Measurements from ENCODE around the gene RSPH9.
"Not testable (repeated sequence)": the region's sequence is repeated elsewhere in the genome, so short reads cannot be mapped to it uniquely, and the experiment has no call there.

The RSPH9 gene

GRCh38 chr6:43695967-43696291 is 51.1 kb downstream of the RSPH9 start:
- no peak overlapping the region for H3K4me3 ChIP-seq (ENCODE audit: low read depth, low read length)
- TF ChIP-seq CTCF (IDR thresholded peaks at IDR 0.05; ENCODE audit: borderline replicate concordance, insufficient read depth, low read depth, low read length): no peak

- no peak for TF ChIP-seq CTCF (IDR thresholded peaks at IDR 0.05; ENCODE audit: borderline replicate concordance, insufficient read depth, low read depth, low read length)
- no peak overlapping the region for H3K4me3 ChIP-seq (ENCODE audit: low read depth, low read length)
Observed at GRCh38 chr6:43697421-43697820, 52.6 kb downstream of the RSPH9 start.

DNA sequence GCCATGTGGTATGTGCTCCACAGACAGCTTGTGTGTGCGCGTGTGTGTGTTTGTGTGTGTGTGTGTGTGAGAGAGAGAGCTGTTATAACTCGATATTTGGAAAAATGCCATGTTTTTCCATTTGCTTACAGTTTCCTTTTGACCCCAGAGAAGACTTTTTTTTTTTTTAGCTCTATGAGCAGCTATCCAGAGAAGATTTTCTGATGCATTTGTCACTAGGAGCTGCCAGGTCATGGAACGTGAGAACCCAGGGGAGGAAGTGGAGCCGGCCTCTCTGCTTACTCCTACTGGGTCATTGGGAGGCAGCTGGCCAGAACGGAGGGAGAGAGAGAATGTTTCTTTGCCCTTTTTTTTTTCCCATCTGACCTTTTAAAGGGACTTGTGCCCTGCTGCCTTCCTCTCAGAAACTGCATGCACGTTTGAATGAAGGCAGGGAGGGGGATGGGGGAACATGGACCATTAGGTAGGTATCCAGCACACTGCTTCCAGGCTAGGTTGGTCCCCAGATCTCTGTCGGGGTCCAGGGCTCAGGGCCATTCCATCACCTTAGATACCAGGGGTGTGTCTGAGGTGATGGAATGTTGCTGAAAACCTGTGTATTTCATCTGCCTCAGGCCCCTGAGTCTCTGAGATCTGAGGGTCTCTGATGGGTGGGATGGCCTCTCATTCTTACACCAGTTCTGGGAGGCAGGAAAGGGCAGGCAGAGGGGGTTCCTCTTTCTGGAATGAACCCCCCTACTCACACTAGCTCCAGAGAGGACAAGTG is 53.9 kb downstream of the RSPH9 start:
- no peak for TF ChIP-seq CTCF (IDR thresholded peaks at IDR 0.05; ENCODE audit: borderline replicate concordance, insufficient read depth, low read depth, low read length)
- H3K4me3 ChIP-seq (ENCODE audit: low read depth, low read length): no peak overlapping the region

DNA sequence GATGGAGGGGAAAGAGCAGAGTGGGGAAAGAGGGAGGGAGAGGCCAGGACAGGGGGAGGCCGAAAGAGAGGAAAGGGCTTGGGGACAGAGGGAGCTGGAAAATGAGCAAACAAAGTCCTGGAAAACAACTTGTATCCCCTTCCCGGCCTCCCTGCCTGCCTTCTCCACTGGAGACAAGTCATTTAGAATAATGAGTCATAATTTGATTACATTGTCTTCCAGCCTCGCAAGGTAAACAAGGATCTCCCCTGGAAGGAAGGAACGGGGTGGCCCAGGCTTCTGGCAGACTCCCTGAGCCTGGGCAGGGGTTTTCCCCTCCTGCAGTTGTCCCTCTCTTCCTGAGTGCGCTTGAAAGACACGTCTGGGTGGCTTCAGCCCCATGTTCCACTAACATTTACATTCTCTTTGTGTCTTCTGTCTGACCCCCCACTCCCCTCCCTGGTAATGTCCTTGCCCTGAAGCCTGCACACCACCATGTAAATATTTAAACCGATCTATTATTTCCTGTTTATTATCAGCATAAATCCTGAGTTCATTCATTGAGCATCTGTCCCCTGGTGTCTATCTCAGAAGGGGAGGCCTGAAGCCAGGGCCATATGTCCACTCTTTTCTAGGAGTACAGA is 54.8 kb downstream of the RSPH9 start:
- no peak for TF ChIP-seq CTCF (IDR thresholded peaks at IDR 0.05; ENCODE audit: borderline replicate concordance, insufficient read depth, low read depth, low read length)
- H3K4me3 ChIP-seq (ENCODE audit: low read depth, low read length): no peak overlapping the region

DNA sequence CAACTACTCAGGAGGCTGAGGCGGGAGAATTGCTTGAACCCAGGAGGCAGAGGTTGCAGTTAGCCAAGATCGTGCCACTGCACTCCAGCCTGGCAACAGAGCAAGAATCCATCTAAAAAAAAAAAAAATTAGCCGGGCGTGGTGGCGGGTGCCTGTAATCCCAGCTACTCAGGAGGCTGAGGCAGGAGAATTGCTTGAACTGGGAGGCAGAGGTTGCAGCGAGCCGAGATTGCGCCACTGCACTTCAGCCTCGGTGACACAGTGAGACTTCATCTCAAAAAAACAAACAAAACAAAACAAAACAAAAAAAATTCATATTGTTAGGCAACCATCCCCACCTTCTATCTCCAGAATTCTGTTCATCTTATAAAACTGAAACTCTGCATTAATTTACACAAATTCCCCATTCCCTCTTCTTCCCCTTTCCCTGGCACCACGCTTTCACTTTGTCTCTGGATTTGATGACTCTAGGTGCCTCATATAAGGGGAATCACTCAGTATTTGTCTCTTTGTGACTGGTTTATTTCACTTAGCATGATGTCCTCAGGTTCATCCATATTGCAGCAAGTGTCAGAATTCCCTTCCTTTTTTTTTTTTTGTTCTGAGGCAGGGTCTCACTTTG is 56.2 kb downstream of the RSPH9 start:
- not testable (repeated sequence) for H3K4me3 ChIP-seq (ENCODE audit: low read depth, low read length)

GRCh38 chr6:43702171-43702533 is 57.3 kb downstream of the RSPH9 start:
- H3K4me3 ChIP-seq (ENCODE audit: low read depth, low read length): no peak overlapping the region
- no peak for TF ChIP-seq CTCF (IDR thresholded peaks at IDR 0.05; ENCODE audit: borderline replicate concordance, insufficient read depth, low read depth, low read length)

DNA sequence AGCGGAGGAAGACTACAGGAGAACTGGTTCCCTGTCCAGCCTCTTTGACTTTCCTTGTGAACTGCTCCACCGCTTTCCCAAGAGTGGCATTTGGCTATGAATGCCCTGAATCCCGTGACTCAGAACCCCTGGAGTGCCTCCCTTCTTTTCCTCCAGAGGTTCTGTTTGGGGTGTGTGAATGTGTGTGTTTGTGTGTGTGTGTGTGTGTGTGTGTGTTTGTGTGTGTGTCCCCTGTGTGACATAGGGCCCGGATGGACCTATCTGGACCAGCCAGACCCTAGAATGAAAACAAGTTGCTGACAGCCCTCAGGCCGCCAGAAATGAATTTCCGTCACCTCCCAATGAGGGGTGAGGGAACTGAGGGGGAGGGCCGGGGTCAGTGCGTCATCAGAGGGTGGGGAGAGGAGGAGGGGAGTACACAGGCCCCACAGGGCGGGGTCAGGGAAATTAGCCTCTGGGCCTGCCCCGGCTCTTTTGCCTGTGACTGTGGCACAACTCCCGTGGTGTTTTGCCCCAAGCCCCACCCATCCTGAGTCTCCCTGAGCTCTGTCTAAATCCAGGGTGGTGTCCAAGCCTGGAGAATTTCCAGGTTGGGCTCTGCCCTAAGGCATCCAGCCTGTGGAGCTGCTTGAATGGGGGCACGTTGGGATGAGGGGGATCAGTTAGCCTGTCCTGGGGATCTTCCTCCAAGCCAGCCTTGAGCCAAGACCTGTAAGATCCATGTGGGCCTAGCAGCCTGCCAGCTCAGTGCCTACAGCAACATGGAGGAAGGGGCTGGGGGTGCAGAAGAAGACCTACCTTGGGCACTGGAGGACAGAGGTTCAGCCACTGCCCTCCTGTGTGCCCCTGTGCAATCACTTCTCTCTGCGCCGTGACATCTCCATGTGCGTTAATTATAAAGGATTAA is 58.0 kb downstream of the RSPH9 start:
- H3K4me3 ChIP-seq (ENCODE audit: low read depth, low read length): no peak overlapping the region

More for the DNA sequence above, 58.0 kb downstream of the RSPH9 start:
- no peak for TF ChIP-seq CTCF (IDR thresholded peaks at IDR 0.05; ENCODE audit: borderline replicate concordance, insufficient read depth, low read depth, low read length)

All from GM12875 (cell line).